Neural cell (in vitro differentiated cells): ENCODE measurements around the gene PRKCD. TPM values are rescaled to one million over a fixed set of nuclear protein-coding genes. Genes with fewer than 3 reads are reported as not detected.
"Not testable (repeated sequence)": the region's sequence is repeated elsewhere in the genome, so short reads cannot be mapped to it uniquely, and the experiment has no call there.

Source experiments
- H2AFZ ChIP-seq: fragments of 200-600, 300-800 bp; sonication (generic), shearing (Covaris generic); 2 replicates; pipeline ENCODE4 v1.6.0; 2014; ENCODE audit warnings: low read depth, mild to moderate bottlenecking, antibody characterized with exemption, low read length, moderate library complexity
- H3F3A ChIP-seq: fragments of 200-600 bp; shearing (Covaris generic); 2 replicates; pipeline ENCODE4 v1.6.1; 2016; ENCODE audit warnings: mild to moderate bottlenecking, moderate library complexity, mixed read lengths, antibody characterized with exemption, low read length; ENCODE audit not compliant: insufficient read depth, poor library complexity, severe bottlenecking
- H3K27ac ChIP-seq: fragments of 200-600, 300-800 bp; sonication (generic), shearing (Covaris generic); 2 replicates; pipeline ENCODE4 v1.5.1; 2014; ENCODE audit warnings: mild to moderate bottlenecking, low read length, moderate library complexity
- H3K27me3 ChIP-seq: fragments of 300-800, 200-600 bp; sonication (generic), shearing (Covaris generic); 2 replicates; pipeline ENCODE4 v1.6.0; 2014; ENCODE audit warnings: mild to moderate bottlenecking, low read depth, low read length, moderate library complexity; ENCODE audit not compliant: insufficient read depth
- H3K36me3 ChIP-seq: fragments of 300-800, 200-600 bp; sonication (generic), shearing (Covaris generic); 2 replicates; pipeline ENCODE4 v1.5.1; 2014; ENCODE audit warnings: mild to moderate bottlenecking, antibody characterized with exemption, low read length, moderate library complexity; ENCODE audit not compliant: insufficient read depth
- H3K4me2 ChIP-seq: fragments of 300-800, 200-600 bp; sonication (generic), shearing (Covaris generic); 2 replicates; pipeline ENCODE4 v1.6.0; 2014; ENCODE audit warnings: mild to moderate bottlenecking, low read length
- H3K4me3 ChIP-seq: fragments of 300-800, 200-600 bp; sonication (generic), shearing (Covaris generic); 2 replicates; pipeline ENCODE4 v1.5.1; 2014; ENCODE audit warnings: mild to moderate bottlenecking, low read length, moderate library complexity
- H3K79me2 ChIP-seq: fragments of 200-600 bp; shearing (Covaris generic); replicated peaks from 2 replicates; pipeline ENCODE4 v1.6.0; 2014; ENCODE audit warnings: mild to moderate bottlenecking, low read length, moderate library complexity; ENCODE audit not compliant: insufficient read depth
- H3K9ac ChIP-seq: fragments of 300-800, 200-600 bp; sonication (generic), shearing (Covaris generic); 2 replicates; pipeline ENCODE4 v1.6.1; 2016; ENCODE audit warnings: mild to moderate bottlenecking, low read length, mixed read lengths
- H3K9me2 ChIP-seq: fragments of 200-600 bp; shearing (Covaris generic); 2 replicates; pipeline ENCODE4 v1.6.1; 2016; ENCODE audit warnings: mild to moderate bottlenecking, low read length, mixed read lengths; ENCODE audit not compliant: insufficient read depth
- H3K9me3 ChIP-seq: fragments of 200-600, 300-800 bp; sonication (generic), shearing (Covaris generic); 2 replicates; pipeline ENCODE4 v1.6.1; 2016; ENCODE audit warnings: mild to moderate bottlenecking, mixed run types, low read length, moderate library complexity, mixed read lengths
- H4K20me1 ChIP-seq: fragments of 200-600 bp; shearing (Covaris generic); 2 replicates; pipeline ENCODE4 v1.6.1; 2016; ENCODE audit warnings: mild to moderate bottlenecking, mixed run types; ENCODE audit not compliant: insufficient read depth
- CTCF ChIP-seq: fragments of 450-650 bp; IDR thresholded peaks from 2 replicates; pipeline ENCODE4 v1.5.1; 2014; ENCODE audit warnings: antibody characterized with exemption, mild to moderate bottlenecking, moderate library complexity; ENCODE audit not compliant: poor library complexity, severe bottlenecking
- EP300 ChIP-seq: fragments of 450-650 bp; conservative IDR thresholded peaks from 2 replicates; pipeline ENCODE4 v1.6.1; 2014; ENCODE audit warnings: antibody characterized with exemption, mild to moderate bottlenecking, moderate library complexity; ENCODE audit not compliant: poor library complexity, severe bottlenecking
- EZH2 ChIP-seq: fragments of 200-600, 300-800 bp; shearing (Covaris generic), sonication (generic); IDR thresholded peaks from 2 replicates; pipeline ENCODE4 v1.6.1; 2014; ENCODE audit warnings: antibody characterized with exemption, low read length, borderline replicate concordance, mild to moderate bottlenecking; ENCODE audit not compliant: insufficient read depth, poor library complexity, severe bottlenecking
- MXI1 ChIP-seq: fragments of 450-650 bp; conservative IDR thresholded peaks from 2 replicates; pipeline ENCODE4 v1.6.1; 2014; ENCODE audit warnings: antibody characterized with exemption, mild to moderate bottlenecking; ENCODE audit not compliant: poor library complexity, severe bottlenecking
- POLR2AphosphoS5 ChIP-seq: IDR thresholded peaks from 2 replicates; pipeline ENCODE4 v1.6.1; 2012
- RAD21 ChIP-seq: fragments of 450-650 bp; conservative IDR thresholded peaks from 2 replicates; pipeline ENCODE4 v1.6.1; 2014; ENCODE audit warnings: antibody characterized with exemption, mild to moderate bottlenecking, moderate library complexity
- SMC3 ChIP-seq: fragments of 450-650 bp; conservative IDR thresholded peaks from 2 replicates; pipeline ENCODE4 v1.6.1; 2014; ENCODE audit warnings: antibody characterized with exemption, mild to moderate bottlenecking, moderate library complexity; ENCODE audit not compliant: poor library complexity
- TAF1 ChIP-seq: IDR thresholded peaks from 2 replicates; pipeline ENCODE4 v1.6.1; 2012; ENCODE audit warnings: low read depth
- polyA plus RNA-seq: library from polyadenylated mRNA; depleted of rRNA; stranded (reverse); fragments of >200 nt; gene quantifications from 2 replicates; pipeline ENCODE4 v1.2.3, GENCODE V29; 2014
- TF ChIP-seq, protein P1 (sequence below): IDR thresholded peaks from 2 replicates; pipeline ENCODE4 v1.6.1; 2012; ENCODE audit warnings: borderline replicate concordance

Gene PRKCD
- polyA plus RNA-seq, 1 donor from 2014 or later = not detected

DNA sequence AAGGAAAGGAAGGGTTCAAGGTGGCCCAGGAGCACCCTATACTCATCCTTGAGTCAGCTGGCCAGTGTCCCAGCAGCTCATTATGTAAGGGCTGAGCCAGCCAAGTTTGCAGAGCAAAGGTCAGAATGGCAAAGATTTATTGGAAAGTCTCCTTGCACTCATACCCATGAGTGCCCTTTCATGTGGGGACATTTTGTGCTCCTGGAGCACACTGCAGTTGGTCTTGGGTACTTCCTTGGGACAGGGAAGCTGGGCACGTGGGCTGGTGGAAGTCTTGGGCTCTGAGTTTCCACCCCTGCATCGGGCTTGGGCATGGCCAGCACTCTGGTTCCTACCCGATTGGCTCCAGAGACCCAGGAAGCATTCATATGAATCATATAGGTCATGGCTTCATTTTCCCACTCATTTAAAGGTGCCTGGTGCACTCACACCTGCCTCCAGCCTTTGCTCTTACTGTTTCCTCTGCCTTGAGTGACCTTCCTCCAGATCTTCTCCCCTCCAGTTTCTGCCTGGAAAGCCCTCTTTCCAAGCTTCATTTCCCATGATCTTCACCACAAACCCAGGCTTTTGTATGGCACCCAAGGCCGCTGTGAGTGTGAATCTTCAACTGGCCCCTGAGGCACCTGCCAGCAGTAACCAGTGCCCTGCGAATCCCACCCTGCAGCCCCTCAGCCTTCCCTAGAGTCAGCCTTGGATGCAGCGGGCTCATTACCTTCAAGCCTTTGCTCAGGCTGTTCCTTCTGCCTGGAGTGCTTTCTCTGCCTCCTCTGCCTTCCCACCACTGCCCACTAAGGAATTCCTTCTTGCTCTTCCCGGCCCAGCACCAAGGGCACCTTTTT lies 10.5 kb upstream of the PRKCD start:
- no peaks in the 10 kb centered on the region for H3F3A ChIP-seq
- H4K20me1 ChIP-seq = no peaks in the 10 kb centered on the region
- no peaks in the 10 kb centered on the region for H3K27me3 ChIP-seq
- no peaks in the 10 kb centered on the region for H3K9me3 ChIP-seq
- no peaks in the 10 kb centered on the region for H3K9me2 ChIP-seq
- no peak overlapping the region for H3K4me2 ChIP-seq
- H3K4me3 ChIP-seq = no peak overlapping the region
- H3K36me3 ChIP-seq = no peaks in the 10 kb centered on the region
- H3K9ac ChIP-seq = no peak overlapping the region
- TF ChIP-seq SMC3 (no peak), EZH2 (no peak), MXI1 (no peak), CTCF (no peak), EP300 (no peak), POLR2AphosphoS5 (no peak)
- H3K27ac ChIP-seq = no peak overlapping the region
- H2AFZ ChIP-seq = no peak overlapping the region
- H3K79me2 ChIP-seq = no peaks in the 10 kb centered on the region

DNA sequence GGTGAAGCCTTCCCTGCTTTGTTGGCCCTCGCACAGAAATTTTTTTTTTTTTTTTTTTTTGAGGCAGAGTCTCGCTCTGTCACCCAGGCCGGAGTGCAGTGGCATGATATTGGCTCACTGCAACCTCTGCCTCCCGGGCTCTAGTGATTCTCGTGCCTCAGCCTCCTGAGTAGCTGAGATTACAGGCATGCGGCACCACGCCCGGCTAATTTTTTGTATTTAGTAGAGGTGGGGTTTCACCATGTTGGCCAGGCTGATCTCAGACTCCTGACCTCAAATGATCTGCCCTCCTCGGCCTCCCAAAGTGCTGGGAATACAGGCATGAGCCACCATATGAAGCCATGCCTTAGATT lies 9.9 kb upstream of the PRKCD start:
- H4K20me1 ChIP-seq, H3K9ac ChIP-seq, H3K79me2 ChIP-seq, H3F3A ChIP-seq, H2AFZ ChIP-seq, H3K36me3 ChIP-seq, H3K9me3 ChIP-seq, H3K4me2 ChIP-seq, H3K4me3 ChIP-seq, H3K27ac ChIP-seq, H3K9me2 ChIP-seq, H3K27me3 ChIP-seq: not testable (repeated sequence)

- Histone ChIP-seq H3K9me2 (no peaks in the 10 kb centered on the region), H3K27ac (no peak overlapping the region), H3K4me2 (no peak overlapping the region), H3K9me3 (no peaks in the 10 kb centered on the region), H3K9ac (no peak overlapping the region), H4K20me1 (no peaks in the 10 kb centered on the region), H3K79me2 (no peaks in the 10 kb centered on the region), H3K36me3 (no peaks in the 10 kb centered on the region), H2AFZ (no peak overlapping the region), H3K4me3 (no peak overlapping the region), H3F3A (no peaks in the 10 kb centered on the region), H3K27me3 (no peaks in the 10 kb centered on the region)
- TF ChIP-seq, protein P1, sequence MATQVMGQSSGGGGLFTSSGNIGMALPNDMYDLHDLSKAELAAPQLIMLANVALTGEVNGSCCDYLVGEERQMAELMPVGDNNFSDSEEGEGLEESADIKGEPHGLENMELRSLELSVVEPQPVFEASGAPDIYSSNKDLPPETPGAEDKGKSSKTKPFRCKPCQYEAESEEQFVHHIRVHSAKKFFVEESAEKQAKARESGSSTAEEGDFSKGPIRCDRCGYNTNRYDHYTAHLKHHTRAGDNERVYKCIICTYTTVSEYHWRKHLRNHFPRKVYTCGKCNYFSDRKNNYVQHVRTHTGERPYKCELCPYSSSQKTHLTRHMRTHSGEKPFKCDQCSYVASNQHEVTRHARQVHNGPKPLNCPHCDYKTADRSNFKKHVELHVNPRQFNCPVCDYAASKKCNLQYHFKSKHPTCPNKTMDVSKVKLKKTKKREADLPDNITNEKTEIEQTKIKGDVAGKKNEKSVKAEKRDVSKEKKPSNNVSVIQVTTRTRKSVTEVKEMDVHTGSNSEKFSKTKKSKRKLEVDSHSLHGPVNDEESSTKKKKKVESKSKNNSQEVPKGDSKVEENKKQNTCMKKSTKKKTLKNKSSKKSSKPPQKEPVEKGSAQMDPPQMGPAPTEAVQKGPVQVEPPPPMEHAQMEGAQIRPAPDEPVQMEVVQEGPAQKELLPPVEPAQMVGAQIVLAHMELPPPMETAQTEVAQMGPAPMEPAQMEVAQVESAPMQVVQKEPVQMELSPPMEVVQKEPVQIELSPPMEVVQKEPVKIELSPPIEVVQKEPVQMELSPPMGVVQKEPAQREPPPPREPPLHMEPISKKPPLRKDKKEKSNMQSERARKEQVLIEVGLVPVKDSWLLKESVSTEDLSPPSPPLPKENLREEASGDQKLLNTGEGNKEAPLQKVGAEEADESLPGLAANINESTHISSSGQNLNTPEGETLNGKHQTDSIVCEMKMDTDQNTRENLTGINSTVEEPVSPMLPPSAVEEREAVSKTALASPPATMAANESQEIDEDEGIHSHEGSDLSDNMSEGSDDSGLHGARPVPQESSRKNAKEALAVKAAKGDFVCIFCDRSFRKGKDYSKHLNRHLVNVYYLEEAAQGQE = no peak
- no peak for TF ChIP-seq EZH2
- no peak for TF ChIP-seq POLR2AphosphoS5
- TF ChIP-seq SMC3 = no peak
- no peak for TF ChIP-seq MXI1
- no peak for TF ChIP-seq CTCF
- no peak for TF ChIP-seq RAD21
- TF ChIP-seq TAF1 = no peak
- TF ChIP-seq EP300 = no peak
These were observed 9.5 kb upstream of the PRKCD start for GRCh38 chr3:53151465-53151864.
